Measurements from ENCODE around the gene GPR62.

- TF ChIP-seq POLR2AphosphoS5 (IDR thresholded peaks at IDR 0.05; ENCODE audit: control insufficient read depth, insufficient read depth, low read depth, low read length) (no peak), GTF2F1 (IDR thresholded peaks at IDR 0.05; ENCODE audit: low read depth, low read length) (no peak), ZNF121 (CRISPR knock-in tag; conservative IDR thresholded peaks at IDR 0.05) (no peak), RAD21 (CRISPR knock-in tag; conservative IDR thresholded peaks at IDR 0.05 in 1 of 2, IDR thresholded peaks at IDR 0.05 in 1 of 2) (no peak), GABPA (tag; conservative IDR thresholded peaks at IDR 0.05; ENCODE audit: low read depth) (no peak), ZNF134 (CRISPR knock-in tag; conservative IDR thresholded peaks at IDR 0.05) (no peak), CTCF (IDR thresholded peaks at IDR 0.05 in 2 of 3, conservative IDR thresholded peaks at IDR 0.05 in 1 of 3; ENCODE audit: insufficient read depth in 2 of 3, low read depth in 1 of 3, low read length in 3 of 3) (no peak), ZNF274 (IDR thresholded peaks at IDR 0.05; ENCODE audit: borderline replicate concordance, low read depth, low read length) (no peak), SIN3A (IDR thresholded peaks at IDR 0.05; ENCODE audit: borderline replicate concordance in 2 of 2, control insufficient read depth in 1 of 2, low read depth in 2 of 2, low read length in 2 of 2) (no peak)
Measured at GRCh38 chr3:52004906-52005395, 49.8 kb downstream of the GPR62 start.

Measured in K562 (cell line).